ENCODE results near the gene SMARCC1.

SMARCC1 gene

DNA sequence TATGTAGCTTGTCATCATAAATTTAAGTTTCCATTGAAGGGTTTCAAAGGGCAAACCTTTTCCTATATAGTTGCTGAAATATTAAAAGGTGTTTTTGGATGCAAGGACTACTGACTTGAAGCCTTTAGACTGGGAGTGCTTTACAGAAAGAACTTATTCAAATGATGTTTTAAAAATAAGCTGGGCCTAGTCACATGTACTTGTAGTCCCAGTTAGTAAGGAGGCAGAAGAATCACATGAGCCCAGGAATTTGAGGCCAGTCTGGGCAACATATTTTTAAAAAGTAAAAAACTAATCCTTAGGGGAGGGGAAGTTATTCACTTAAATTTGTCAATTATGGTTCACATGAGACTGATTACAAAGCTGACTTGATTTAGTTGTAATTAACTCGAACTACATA lies 65.0 kb downstream of the SMARCC1 start:
- no peak overlapping the region for H3K4me3 ChIP-seq (ENCODE audit: low read length)
- TF ChIP-seq, protein P1, sequence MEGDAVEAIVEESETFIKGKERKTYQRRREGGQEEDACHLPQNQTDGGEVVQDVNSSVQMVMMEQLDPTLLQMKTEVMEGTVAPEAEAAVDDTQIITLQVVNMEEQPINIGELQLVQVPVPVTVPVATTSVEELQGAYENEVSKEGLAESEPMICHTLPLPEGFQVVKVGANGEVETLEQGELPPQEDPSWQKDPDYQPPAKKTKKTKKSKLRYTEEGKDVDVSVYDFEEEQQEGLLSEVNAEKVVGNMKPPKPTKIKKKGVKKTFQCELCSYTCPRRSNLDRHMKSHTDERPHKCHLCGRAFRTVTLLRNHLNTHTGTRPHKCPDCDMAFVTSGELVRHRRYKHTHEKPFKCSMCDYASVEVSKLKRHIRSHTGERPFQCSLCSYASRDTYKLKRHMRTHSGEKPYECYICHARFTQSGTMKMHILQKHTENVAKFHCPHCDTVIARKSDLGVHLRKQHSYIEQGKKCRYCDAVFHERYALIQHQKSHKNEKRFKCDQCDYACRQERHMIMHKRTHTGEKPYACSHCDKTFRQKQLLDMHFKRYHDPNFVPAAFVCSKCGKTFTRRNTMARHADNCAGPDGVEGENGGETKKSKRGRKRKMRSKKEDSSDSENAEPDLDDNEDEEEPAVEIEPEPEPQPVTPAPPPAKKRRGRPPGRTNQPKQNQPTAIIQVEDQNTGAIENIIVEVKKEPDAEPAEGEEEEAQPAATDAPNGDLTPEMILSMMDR (conservative IDR thresholded peaks at IDR 0.05; ENCODE audit: low read length) = no peak
- DNase-seq (ENCODE audit: low read depth) = no peak

DNA sequence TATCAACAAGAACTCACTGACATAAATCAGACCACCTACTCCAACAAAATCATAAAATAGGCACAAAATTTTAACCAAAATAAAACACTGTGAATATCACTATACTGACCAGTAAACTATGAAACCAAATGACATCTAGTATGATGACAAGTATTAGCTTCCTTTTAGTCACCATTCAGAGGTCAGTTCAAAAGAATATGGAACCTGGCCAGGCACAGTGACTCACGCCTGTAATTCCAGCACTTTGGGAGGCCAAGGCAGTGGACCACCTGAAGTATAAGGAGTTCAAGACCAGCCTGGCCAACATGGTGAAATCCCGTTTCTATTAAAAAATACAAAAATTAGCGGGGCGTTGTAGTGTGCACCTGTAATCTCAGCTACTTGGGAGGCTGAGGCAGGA lies 65.8 kb downstream of the SMARCC1 start:
- TF ChIP-seq, protein P1 (conservative IDR thresholded peaks at IDR 0.05; ENCODE audit: low read length) = no peak
- DNase-seq (ENCODE audit: low read depth) = peak; percentile 25
- H3K4me3 ChIP-seq (ENCODE audit: low read length) = no peak overlapping the region

DNA sequence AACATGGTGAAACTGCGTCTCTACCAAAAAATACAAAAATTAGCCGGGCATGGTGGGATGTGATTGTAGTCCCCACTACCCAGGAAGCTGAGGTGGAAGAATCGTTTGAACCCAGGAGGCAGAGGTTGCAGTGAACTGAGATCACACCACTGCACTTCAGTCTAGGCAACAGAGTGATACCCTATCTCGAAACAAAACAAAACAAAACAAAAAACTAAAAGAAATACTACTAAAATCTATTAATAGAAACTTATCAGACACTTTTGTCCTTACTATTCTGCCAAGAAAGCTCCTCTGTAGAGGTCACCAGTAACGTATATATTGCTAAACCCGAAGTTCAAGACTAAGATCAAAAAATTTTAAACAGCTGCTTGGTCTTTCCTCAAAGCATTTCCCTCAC lies 67.1 kb downstream of the SMARCC1 start:
- DNase-seq (ENCODE audit: low read depth) = no peak
- TF ChIP-seq, protein P1 (conservative IDR thresholded peaks at IDR 0.05; ENCODE audit: low read length) = no peak
- no peak overlapping the region for H3K4me3 ChIP-seq (ENCODE audit: low read length)

DNA sequence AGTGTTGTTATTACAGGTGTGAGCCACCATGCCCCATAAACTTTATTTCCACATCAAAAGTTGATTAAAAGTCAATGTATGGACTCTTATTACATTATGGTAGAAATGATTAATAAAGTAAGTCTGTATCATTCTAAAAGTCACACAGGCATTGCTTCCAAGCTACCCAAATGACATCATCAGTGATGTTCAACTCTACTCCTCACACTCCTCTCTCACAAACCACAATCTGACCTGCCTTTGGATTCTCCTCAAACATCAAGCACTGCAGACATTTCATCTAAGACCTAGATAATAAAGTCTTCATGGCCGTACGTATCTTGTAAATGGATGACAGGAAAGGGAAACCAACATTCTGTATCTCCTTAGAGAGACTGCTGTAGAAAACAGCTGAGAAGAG lies 68.0 kb downstream of the SMARCC1 start:
- DNase-seq (ENCODE audit: low read depth) = no peak
- no peak overlapping the region for H3K4me3 ChIP-seq (ENCODE audit: low read length)
- TF ChIP-seq, protein P1 (conservative IDR thresholded peaks at IDR 0.05; ENCODE audit: low read length) = no peak

DNA sequence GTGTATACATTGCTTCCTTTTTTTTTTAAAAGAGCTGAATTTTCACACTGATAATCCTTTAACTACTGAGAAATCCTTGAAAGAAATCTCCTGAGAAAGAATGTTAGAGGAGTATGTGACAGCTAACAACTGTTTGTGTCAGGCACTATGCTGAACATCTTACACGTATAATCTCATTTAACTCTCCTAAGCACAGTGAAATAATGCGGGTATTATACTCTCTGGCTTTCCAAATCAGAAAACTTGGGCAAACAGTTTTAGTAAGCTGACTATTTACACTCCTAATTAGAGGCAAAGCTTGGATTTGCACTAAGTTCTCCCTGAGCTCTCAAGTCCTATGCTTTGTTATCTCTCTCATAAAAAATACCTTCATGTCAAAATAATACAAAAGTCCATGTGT lies 69.3 kb downstream of the SMARCC1 start:
- TF ChIP-seq, protein P1 (conservative IDR thresholded peaks at IDR 0.05; ENCODE audit: low read length) = no peak
- H3K4me3 ChIP-seq (ENCODE audit: low read length) = no peak overlapping the region
- no peak for DNase-seq (ENCODE audit: low read depth)

DNA sequence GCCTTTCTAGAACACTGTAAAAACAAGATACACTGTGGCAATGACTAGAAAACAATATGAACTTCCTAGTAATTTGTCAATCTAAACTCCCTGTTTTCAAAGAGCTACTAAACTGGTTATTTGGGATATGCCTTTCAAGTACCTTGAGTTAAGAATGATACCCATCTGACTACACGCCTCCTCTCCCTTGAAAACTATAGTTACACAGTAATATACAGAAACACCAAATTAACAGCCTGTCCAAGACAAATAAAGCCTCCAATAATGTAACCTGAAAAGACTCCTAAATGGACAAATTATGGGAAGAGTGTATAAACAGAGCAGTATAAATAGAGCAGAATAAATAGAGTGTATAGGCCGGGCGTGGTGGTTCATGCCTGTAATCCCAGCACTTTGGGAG lies 70.1 kb downstream of the SMARCC1 start:
- TF ChIP-seq, protein P1 (conservative IDR thresholded peaks at IDR 0.05; ENCODE audit: low read length) = no peak
- DNase-seq (ENCODE audit: low read depth) = no peak
- no peak overlapping the region for H3K4me3 ChIP-seq (ENCODE audit: low read length)

DNA sequence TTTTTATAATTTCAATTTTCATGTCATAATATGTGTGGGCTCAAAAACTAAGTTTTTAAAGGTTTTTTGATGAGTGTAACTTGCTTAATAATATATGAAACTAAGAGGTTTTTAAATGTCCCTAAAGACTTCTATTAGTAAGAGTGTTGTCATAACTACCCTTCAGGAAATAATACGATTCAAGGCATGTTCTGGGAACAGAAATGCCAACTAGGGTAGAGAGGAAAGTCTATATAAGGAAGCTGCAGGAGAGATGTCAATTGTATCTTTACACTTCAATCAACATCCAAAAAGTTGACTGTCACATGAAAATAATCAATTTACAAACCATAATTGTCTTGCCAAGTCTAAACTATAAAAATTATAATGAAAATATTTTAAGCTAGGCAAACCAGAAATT lies 76.3 kb downstream of the SMARCC1 start:
- H3K4me3 ChIP-seq (ENCODE audit: low read length) = no peak overlapping the region
- TF ChIP-seq, protein P1 (conservative IDR thresholded peaks at IDR 0.05; ENCODE audit: low read length) = no peak
- no peak for DNase-seq (ENCODE audit: low read depth)

Data from AG10803 (cell line).